Chondrocyte (in vitro differentiated cells): ENCODE measurements around the gene EVA1A. TPM values are rescaled to one million over a fixed set of nuclear protein-coding genes. Genes with fewer than 3 reads are reported as not detected.

Experiments
- DNase-seq: peaks from one replicate; pipeline ENCODE4 v3.0.0; 2021; ENCODE audit warnings: mixed read lengths, low spot score
- H3K27ac Mint-ChIP-seq: one replicate; pipeline ENCODE4 v1.8.0; 2021; ENCODE audit warnings: mild to moderate bottlenecking, moderate library complexity, mixed read lengths; ENCODE audit not compliant: unreplicated experiment
- H3K27me3 Mint-ChIP-seq: 2 replicates; pipeline ENCODE4 v1.8.0; 2021; ENCODE audit warnings: low read depth, mixed read lengths
- H3K36me3 Mint-ChIP-seq: 2 replicates; pipeline ENCODE4 v1.8.0; 2021; ENCODE audit warnings: low read depth, mixed read lengths
- H3K4me1 Mint-ChIP-seq: 2 replicates; pipeline ENCODE4 v1.8.0; 2021; ENCODE audit warnings: low read depth, mild to moderate bottlenecking, mixed read lengths
- H3K4me3 Mint-ChIP-seq: one replicate; pipeline ENCODE4 v1.8.0; 2021; ENCODE audit warnings: mild to moderate bottlenecking, moderate library complexity, mixed read lengths; ENCODE audit not compliant: unreplicated experiment
- H3K9me3 Mint-ChIP-seq: 2 replicates; pipeline ENCODE4 v1.8.0; 2021; ENCODE audit warnings: low read depth, mixed read lengths
- CTCF ChIP-seq: fragments of 200-600 bp; sonication (generic); IDR thresholded peaks from 2 replicates; pipeline ENCODE4 v1.5.0; 2021; ENCODE audit warnings: antibody characterized with exemption, mild to moderate bottlenecking, moderate library complexity
- total RNA-seq: library from RNA; stranded (reverse); gene quantifications from 3 replicates; pipeline ENCODE4 v1.2.1, GENCODE V29; 2021

Gene EVA1A
- total RNA-seq, 1 donor from 2014 or later = 19.8 TPM

GRCh38 chr2:75603477-75603876, 42.7 kb upstream of the EVA1A start:
- no peaks in the 10 kb centered on the region for H3K9me3 Mint-ChIP-seq
- H3K27me3 Mint-ChIP-seq = no peaks in the 10 kb centered on the region
- no peak for TF ChIP-seq CTCF
- H3K4me3 Mint-ChIP-seq = no peak overlapping the region
- H3K4me1 Mint-ChIP-seq = peaks cover 87% of the 10 kb centered on the region
- no peaks in the 10 kb centered on the region for H3K36me3 Mint-ChIP-seq
- DNase-seq = no peak
- H3K27ac Mint-ChIP-seq = peak overlapping the region; percentile 65

- Mint-ChIP-seq H3K27ac (peak overlapping the region; percentile 84), H3K9me3 (no peaks in the 10 kb centered on the region), H3K36me3 (no peaks in the 10 kb centered on the region), H3K27me3 (no peaks in the 10 kb centered on the region), H3K4me1 (peaks cover 85% of the 10 kb centered on the region), H3K4me3 (no peak overlapping the region)
- DNase-seq = no peak
- TF ChIP-seq CTCF = no peak
Observed at GRCh38 chr2:75602724-75603342, 42.1 kb upstream of the EVA1A start.

- no peak overlapping the region for H3K27ac Mint-ChIP-seq
- H3K27me3 Mint-ChIP-seq = no peaks in the 10 kb centered on the region
- DNase-seq = no peak
- TF ChIP-seq CTCF = no peak
- H3K4me3 Mint-ChIP-seq = no peak overlapping the region
- H3K4me1 Mint-ChIP-seq = peaks cover 81% of the 10 kb centered on the region
- H3K36me3 Mint-ChIP-seq = no peaks in the 10 kb centered on the region
- H3K9me3 Mint-ChIP-seq = no peaks in the 10 kb centered on the region
Observed at GRCh38 chr2:75600461-75601011, 39.8 kb upstream of the EVA1A start.

GRCh38 chr2:75598589-75599155, 37.9 kb upstream of the EVA1A start:
- Mint-ChIP-seq H3K4me1 (peaks cover 77% of the 10 kb centered on the region), H3K4me3 (no peak overlapping the region), H3K9me3 (no peaks in the 10 kb centered on the region), H3K27ac (peak overlapping the region; percentile 62), H3K36me3 (no peaks in the 10 kb centered on the region), H3K27me3 (no peaks in the 10 kb centered on the region)
- TF ChIP-seq CTCF = no peak
- no peak for DNase-seq

GRCh38 chr2:75597949-75598348, 37.2 kb upstream of the EVA1A start:
- Mint-ChIP-seq H3K9me3 (no peaks in the 10 kb centered on the region), H3K27me3 (no peaks in the 10 kb centered on the region), H3K4me1 (peaks cover 79% of the 10 kb centered on the region), H3K36me3 (no peaks in the 10 kb centered on the region), H3K4me3 (no peak overlapping the region), H3K27ac (no peak overlapping the region)
- TF ChIP-seq CTCF = no peak
- DNase-seq = no peak
